ENCODE measurements around the gene GHRHR.
A peak's percentile ranks its signal among the peaks of the same experiment; 100 is the strongest.

The GHRHR gene

GRCh38 chr7:30969604-30969970 lies 5.8 kb downstream of the GHRHR start:
- DNase-seq = no peak

- no peak for DNase-seq
Measured at GRCh38 chr7:30970074-30970473, 6.3 kb downstream of the GHRHR start.

- no peak for DNase-seq
Measured at GRCh38 chr7:30970594-30971094, 6.9 kb downstream of the GHRHR start.

- no peak for DNase-seq
Measured at GRCh38 chr7:30971440-30971839, 7.7 kb downstream of the GHRHR start.

GRCh38 chr7:30971840-30972563 lies 8.2 kb downstream of the GHRHR start:
- no peak for DNase-seq

- no peak for DNase-seq
Measured at GRCh38 chr7:30973292-30973691, 9.5 kb downstream of the GHRHR start.

- no peak for DNase-seq
Measured at GRCh38 chr7:30973791-30974604, 10.2 kb downstream of the GHRHR start.

- no peak for DNase-seq
Measured at GRCh38 chr7:30974605-30975255, 11.0 kb downstream of the GHRHR start.

GRCh38 chr7:30975256-30975899 lies 11.6 kb downstream of the GHRHR start:
- DNase-seq = no peak

GRCh38 chr7:30976381-30976780 lies 12.6 kb downstream of the GHRHR start:
- DNase-seq = no peak

- no peak for DNase-seq
Measured at GRCh38 chr7:30977222-30977621, 13.5 kb downstream of the GHRHR start.

- peak in 1 of 2 experiments; percentile 23 for DNase-seq
Measured at GRCh38 chr7:30977896-30978564, 14.3 kb downstream of the GHRHR start.

GRCh38 chr7:30979027-30979426 lies 15.3 kb downstream of the GHRHR start:
- no peak for DNase-seq

GRCh38 chr7:30980194-30980593 lies 16.4 kb downstream of the GHRHR start:
- no peak for DNase-seq

- DNase-seq = no peak
Measured at GRCh38 chr7:30980751-30981150, 17.0 kb downstream of the GHRHR start.

- DNase-seq = peak; percentile 83
Measured at GRCh38 chr7:30983042-30983913, 19.5 kb downstream of the GHRHR start.

GRCh38 chr7:30983914-30984247 lies 20.1 kb downstream of the GHRHR start:
- no peak for DNase-seq

GRCh38 chr7:30984359-30985107 lies 20.8 kb downstream of the GHRHR start:
- no peak for DNase-seq

GRCh38 chr7:30985756-30986155 lies 22.0 kb downstream of the GHRHR start:
- no peak for DNase-seq

GRCh38 chr7:30986331-30986730 lies 22.6 kb downstream of the GHRHR start:
- DNase-seq = no peak

GRCh38 chr7:30986738-30987137 lies 23.0 kb downstream of the GHRHR start:
- no peak for DNase-seq
